Neural cell (in vitro differentiated cells): ENCODE results near the gene PTPRT.

ENCODE experiments used
- EP300 ChIP-seq: fragments of 450-650 bp; conservative IDR thresholded peaks from 2 replicates; pipeline ENCODE4 v1.6.1; 2014; ENCODE audit warnings: antibody characterized with exemption, mild to moderate bottlenecking, moderate library complexity; ENCODE audit not compliant: poor library complexity, severe bottlenecking
- EZH2 ChIP-seq: fragments of 200-600, 300-800 bp; shearing (Covaris generic), sonication (generic); IDR thresholded peaks from 2 replicates; pipeline ENCODE4 v1.6.1; 2014; ENCODE audit warnings: antibody characterized with exemption, low read length, borderline replicate concordance, mild to moderate bottlenecking; ENCODE audit not compliant: insufficient read depth, poor library complexity, severe bottlenecking
- MXI1 ChIP-seq: fragments of 450-650 bp; conservative IDR thresholded peaks from 2 replicates; pipeline ENCODE4 v1.6.1; 2014; ENCODE audit warnings: antibody characterized with exemption, mild to moderate bottlenecking; ENCODE audit not compliant: poor library complexity, severe bottlenecking
- POLR2AphosphoS5 ChIP-seq: IDR thresholded peaks from 2 replicates; pipeline ENCODE4 v1.6.1; 2012
- RAD21 ChIP-seq: fragments of 450-650 bp; conservative IDR thresholded peaks from 2 replicates; pipeline ENCODE4 v1.6.1; 2014; ENCODE audit warnings: antibody characterized with exemption, mild to moderate bottlenecking, moderate library complexity
- REST ChIP-seq: IDR thresholded peaks from 2 replicates; pipeline ENCODE4 v1.6.1; 2012; ENCODE audit warnings: borderline replicate concordance
- SMC3 ChIP-seq: fragments of 450-650 bp; conservative IDR thresholded peaks from 2 replicates; pipeline ENCODE4 v1.6.1; 2014; ENCODE audit warnings: antibody characterized with exemption, mild to moderate bottlenecking, moderate library complexity; ENCODE audit not compliant: poor library complexity
- TAF1 ChIP-seq: IDR thresholded peaks from 2 replicates; pipeline ENCODE4 v1.6.1; 2012; ENCODE audit warnings: low read depth
- TF ChIP-seq, protein P1 (sequence below): fragments of 450-650 bp; IDR thresholded peaks from 2 replicates; pipeline ENCODE4 v1.5.1; 2014; ENCODE audit warnings: antibody characterized with exemption, mild to moderate bottlenecking, moderate library complexity; ENCODE audit not compliant: poor library complexity, severe bottlenecking

- TF ChIP-seq, protein P1, sequence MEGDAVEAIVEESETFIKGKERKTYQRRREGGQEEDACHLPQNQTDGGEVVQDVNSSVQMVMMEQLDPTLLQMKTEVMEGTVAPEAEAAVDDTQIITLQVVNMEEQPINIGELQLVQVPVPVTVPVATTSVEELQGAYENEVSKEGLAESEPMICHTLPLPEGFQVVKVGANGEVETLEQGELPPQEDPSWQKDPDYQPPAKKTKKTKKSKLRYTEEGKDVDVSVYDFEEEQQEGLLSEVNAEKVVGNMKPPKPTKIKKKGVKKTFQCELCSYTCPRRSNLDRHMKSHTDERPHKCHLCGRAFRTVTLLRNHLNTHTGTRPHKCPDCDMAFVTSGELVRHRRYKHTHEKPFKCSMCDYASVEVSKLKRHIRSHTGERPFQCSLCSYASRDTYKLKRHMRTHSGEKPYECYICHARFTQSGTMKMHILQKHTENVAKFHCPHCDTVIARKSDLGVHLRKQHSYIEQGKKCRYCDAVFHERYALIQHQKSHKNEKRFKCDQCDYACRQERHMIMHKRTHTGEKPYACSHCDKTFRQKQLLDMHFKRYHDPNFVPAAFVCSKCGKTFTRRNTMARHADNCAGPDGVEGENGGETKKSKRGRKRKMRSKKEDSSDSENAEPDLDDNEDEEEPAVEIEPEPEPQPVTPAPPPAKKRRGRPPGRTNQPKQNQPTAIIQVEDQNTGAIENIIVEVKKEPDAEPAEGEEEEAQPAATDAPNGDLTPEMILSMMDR = no peak
- TF ChIP-seq EZH2 = no peak
- no peak for TF ChIP-seq REST
- TF ChIP-seq EP300 = no peak
- no peak for TF ChIP-seq SMC3
- TF ChIP-seq MXI1 = no peak
- TF ChIP-seq TAF1 = no peak
- TF ChIP-seq POLR2AphosphoS5 = no peak
- TF ChIP-seq RAD21 = no peak
Measured at GRCh38 chr20:43006651-43007375, 182.9 kb downstream of the PTPRT start.
